Measurements from ENCODE around the gene VOPP1.

DNA sequence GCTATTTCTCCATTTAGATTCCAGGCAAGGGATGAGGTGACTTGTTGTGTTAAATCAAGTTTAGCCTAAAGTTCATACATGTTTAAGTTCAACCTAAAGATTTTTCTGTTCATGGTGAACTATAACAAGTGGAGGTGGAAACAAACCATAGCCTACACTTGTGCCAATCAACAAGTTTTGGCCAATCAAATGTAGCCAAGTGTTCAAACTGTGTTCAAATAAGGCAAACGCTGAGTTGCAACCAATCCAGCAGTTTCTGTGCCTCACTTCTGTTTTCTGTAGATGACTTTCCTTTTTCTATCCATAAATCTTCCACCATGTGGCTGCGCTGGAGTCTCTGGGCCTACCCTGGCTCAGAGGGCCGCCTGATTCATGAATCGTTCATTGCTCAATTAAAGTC, 4.5 kb upstream of the VOPP1 start:
- TF ChIP-seq EZH2 (IDR thresholded peaks at IDR 0.05; ENCODE audit: low read length, missing control alignments), result no peak
- TF ChIP-seq, protein P1, sequence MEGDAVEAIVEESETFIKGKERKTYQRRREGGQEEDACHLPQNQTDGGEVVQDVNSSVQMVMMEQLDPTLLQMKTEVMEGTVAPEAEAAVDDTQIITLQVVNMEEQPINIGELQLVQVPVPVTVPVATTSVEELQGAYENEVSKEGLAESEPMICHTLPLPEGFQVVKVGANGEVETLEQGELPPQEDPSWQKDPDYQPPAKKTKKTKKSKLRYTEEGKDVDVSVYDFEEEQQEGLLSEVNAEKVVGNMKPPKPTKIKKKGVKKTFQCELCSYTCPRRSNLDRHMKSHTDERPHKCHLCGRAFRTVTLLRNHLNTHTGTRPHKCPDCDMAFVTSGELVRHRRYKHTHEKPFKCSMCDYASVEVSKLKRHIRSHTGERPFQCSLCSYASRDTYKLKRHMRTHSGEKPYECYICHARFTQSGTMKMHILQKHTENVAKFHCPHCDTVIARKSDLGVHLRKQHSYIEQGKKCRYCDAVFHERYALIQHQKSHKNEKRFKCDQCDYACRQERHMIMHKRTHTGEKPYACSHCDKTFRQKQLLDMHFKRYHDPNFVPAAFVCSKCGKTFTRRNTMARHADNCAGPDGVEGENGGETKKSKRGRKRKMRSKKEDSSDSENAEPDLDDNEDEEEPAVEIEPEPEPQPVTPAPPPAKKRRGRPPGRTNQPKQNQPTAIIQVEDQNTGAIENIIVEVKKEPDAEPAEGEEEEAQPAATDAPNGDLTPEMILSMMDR (conservative IDR thresholded peaks at IDR 0.05 in 1 of 2, IDR thresholded peaks at IDR 0.05 in 1 of 2; ENCODE audit: low read depth in 1 of 2, low read length in 2 of 2), result no peak
